Fibroblast of mammary gland (primary cell): ENCODE data around the gene EPHA3.

Source experiments
- DNase-seq: peaks from one replicate; pipeline ENCODE4 v3.0.0-alpha.2; 2010; ENCODE audit warnings: low read depth
- H3K4me3 ChIP-seq: 2 replicates; pipeline ENCODE4 v1.5.1; 2011; ENCODE audit warnings: low read depth, mild to moderate bottlenecking, low read length, moderate library complexity; ENCODE audit not compliant: control insufficient read depth
- CTCF ChIP-seq: conservative IDR thresholded peaks from 2 replicates; pipeline ENCODE4 v1.5.1; 2011; ENCODE audit warnings: low read depth, low read length, inconsistent platforms; ENCODE audit not compliant: control insufficient read depth, insufficient read depth

Gene EPHA3

GRCh38 chr3:89256395-89256794 lies 149.0 kb downstream of the EPHA3 start:
- H3K4me3 ChIP-seq = no peak overlapping the region
- no peak for TF ChIP-seq CTCF
- no peak for DNase-seq

- DNase-seq = no peak
- TF ChIP-seq CTCF = no peak
- H3K4me3 ChIP-seq = no peak overlapping the region
Measured at GRCh38 chr3:89256882-89257281, 149.5 kb downstream of the EPHA3 start.

GRCh38 chr3:89260721-89261120 lies 153.3 kb downstream of the EPHA3 start:
- no peak for TF ChIP-seq CTCF
- no peak for DNase-seq
- no peak overlapping the region for H3K4me3 ChIP-seq

GRCh38 chr3:89261673-89262072 lies 154.3 kb downstream of the EPHA3 start:
- no peak overlapping the region for H3K4me3 ChIP-seq
- no peak for TF ChIP-seq CTCF
- no peak for DNase-seq

GRCh38 chr3:89262309-89262929 lies 155.0 kb downstream of the EPHA3 start:
- H3K4me3 ChIP-seq = no peak overlapping the region
- no peak for TF ChIP-seq CTCF
- no peak for DNase-seq

- no peak overlapping the region for H3K4me3 ChIP-seq
- no peak for DNase-seq
- TF ChIP-seq CTCF = no peak
Measured at GRCh38 chr3:89264037-89264560, 156.7 kb downstream of the EPHA3 start.

GRCh38 chr3:89266074-89266473 lies 158.7 kb downstream of the EPHA3 start:
- no peak overlapping the region for H3K4me3 ChIP-seq
- TF ChIP-seq CTCF = no peak
- no peak for DNase-seq
